Caco-2 (cell line): Measurements from ENCODE around the gene ZNF668. TPM values are rescaled to one million over a fixed set of nuclear protein-coding genes. Genes with fewer than 3 reads are reported as not detected.

ENCODE experiments used
- BruUV-seq: library from RNA; stranded (reverse); fragments of 400-500 nt; replicated peaks from 2 replicates; lab custom pipeline; 2021; lab: Mats Ljungman, UMichigan
- CTCF ChIA-PET: fragments of 300-600 bp; sonication (Branson Sonifier 250); formaldehyde crosslinking; loops from one replicate; lab custom pipeline; 2022; ENCODE audit warnings: antibody characterized with exemption; lab: Charles Lee
- POLR2A ChIA-PET: fragments of 300-600 bp; sonication (Branson Sonifier 250); formaldehyde crosslinking; loops from one replicate; lab custom pipeline; 2022; ENCODE audit warnings: antibody characterized with exemption; lab: Charles Lee
- DNase-seq, 2 experiments: peaks; one replicate each; pipeline versions ENCODE4 v3.0.0 to v3.0.0-alpha.2; 2020 to 2022
- H3K27me3 ChIP-seq: replicated peaks from 2 replicates; pipeline ENCODE4 v1.6.0; 2011; ENCODE audit warnings: low read length; ENCODE audit not compliant: control insufficient read depth, insufficient read depth
- H3K36me3 ChIP-seq: 2 replicates; pipeline ENCODE4 v1.5.1; 2011; ENCODE audit warnings: low read length; ENCODE audit not compliant: control insufficient read depth, insufficient read depth
- H3K4me1 ChIP-seq: fragments of 250-450 bp; sonication (Bioruptor Pico); 2 replicates; pipeline ENCODE4 v1.5.1; 2020; ENCODE audit warnings: mild to moderate bottlenecking
- H3K4me3 ChIP-seq: 2 replicates; pipeline ENCODE4 v1.5.1; 2011; ENCODE audit warnings: low read depth, mild to moderate bottlenecking, control low read depth, low read length
- H3K9me3 ChIP-seq: fragments of 250-450 bp; sonication (Bioruptor Pico); 2 replicates; pipeline ENCODE4 v1.5.1; 2020; ENCODE audit warnings: mild to moderate bottlenecking, moderate library complexity
- H3K27ac Mint-ChIP-seq: one replicate; pipeline ENCODE4 v1.8.0; 2022; ENCODE audit warnings: mixed read lengths; ENCODE audit not compliant: unreplicated experiment
- H3K27me3 Mint-ChIP-seq: one replicate; pipeline ENCODE4 v1.8.0; 2022; ENCODE audit warnings: mixed read lengths; ENCODE audit not compliant: insufficient read depth, unreplicated experiment
- H3K36me3 Mint-ChIP-seq: one replicate; pipeline ENCODE4 v1.8.0; 2022; ENCODE audit warnings: mild to moderate bottlenecking, mixed read lengths; ENCODE audit not compliant: insufficient read depth, unreplicated experiment
- H3K4me1 Mint-ChIP-seq: one replicate; pipeline ENCODE4 v1.8.0; 2022; ENCODE audit warnings: low read depth, mixed read lengths; ENCODE audit not compliant: unreplicated experiment
- H3K4me3 Mint-ChIP-seq: one replicate; pipeline ENCODE4 v1.8.0; 2022; ENCODE audit warnings: mild to moderate bottlenecking, moderate library complexity, mixed read lengths; ENCODE audit not compliant: unreplicated experiment
- H3K9me3 Mint-ChIP-seq: one replicate; pipeline ENCODE4 v1.8.0; 2022; ENCODE audit warnings: mixed read lengths; ENCODE audit not compliant: unreplicated experiment
- CTCF ChIP-seq, 2 experiments: fragments of 200-600 bp in 1 of 2; IDR thresholded peaks; 1 replicate in 1 of 2; 2 replicates in 1 of 2; pipeline versions ENCODE4 v1.5.1 to v1.8.0; 2011 to 2022; ENCODE audit warnings: antibody characterized with exemption in 1 of 2, control low read depth in 1 of 2, inconsistent platforms in 1 of 2, low read depth in 1 of 2, low read length in 1 of 2, mild to moderate bottlenecking in 1 of 2, moderate library complexity in 1 of 2; ENCODE audit not compliant: insufficient read depth in 1 of 2, severe bottlenecking in 1 of 2, unreplicated experiment in 1 of 2
- intact Hi-C: fragments of 100-400 bp; cut with micrococcal nuclease; formaldehyde crosslinking; loops from one replicate; pipeline ENCODE4 v1.10.0; 2022; ENCODE audit not compliant: unreplicated experiment
- total RNA-seq: library from RNA; stranded (reverse); gene quantifications from 2 replicates; pipeline ENCODE4 v1.2.3, GENCODE V29; 2022

The ZNF668 gene
- total RNA-seq, 1 experiment from 2014 or later: 8.7 TPM

- Mint-ChIP-seq H3K4me3 (no peak overlapping the region), H3K9me3 (no peaks in the 10 kb centered on the region), H3K36me3 (no peaks in the 10 kb centered on the region), H3K4me1 (peaks cover 10% of the 10 kb centered on the region), H3K27ac (no peak overlapping the region), H3K27me3 (no peaks in the 10 kb centered on the region)
- TF ChIP-seq CTCF (IDR thresholded peaks at IDR 0.05; ENCODE audit: insufficient read depth in 1 of 2, low read depth in 1 of 2, low read length in 1 of 2, severe bottlenecking in 1 of 2, unreplicated experiment in 1 of 2): no peak
- H3K27me3 ChIP-seq: no peaks in the 10 kb centered on the region
- no peaks in the 10 kb centered on the region for H3K9me3 ChIP-seq
- BruUV-seq: no TSS peak
- H3K36me3 ChIP-seq: no peaks in the 10 kb centered on the region
- H3K4me1 ChIP-seq: no peaks in the 10 kb centered on the region
- CTCF ChIA-PET: interaction anchor here (0.6 to 0.7 kb wide), 2 partner anchors 71 to 93 kb away, joined by 4 to 5 read pairs; no protein-coding TSS in a partner anchor
- DNase-seq: no peak
- no peak overlapping the region for H3K4me3 ChIP-seq
- intact Hi-C loops: no loop called here
- POLR2A ChIA-PET: no interaction called here
Measured at GRCh38 chr16:31055613-31056012, 18.4 kb downstream of the ZNF668 start.

GRCh38 chr16:31052114-31052513 is 21.9 kb downstream of the ZNF668 start:
- H3K9me3 ChIP-seq: no peaks in the 10 kb centered on the region
- ChIA-PET CTCF (no interaction called here), POLR2A (no interaction called here)
- no peaks in the 10 kb centered on the region for H3K36me3 ChIP-seq
- no peak overlapping the region for H3K4me3 ChIP-seq
- no peak for TF ChIP-seq CTCF (IDR thresholded peaks at IDR 0.05; ENCODE audit: insufficient read depth in 1 of 2, low read depth in 1 of 2, low read length in 1 of 2, severe bottlenecking in 1 of 2, unreplicated experiment in 1 of 2)
- no TSS peak for BruUV-seq
- H3K4me1 Mint-ChIP-seq: peaks cover 10% of the 10 kb centered on the region
- no peaks in the 10 kb centered on the region for H3K27me3 ChIP-seq
- no peaks in the 10 kb centered on the region for H3K9me3 Mint-ChIP-seq
- H3K36me3 Mint-ChIP-seq: no peaks in the 10 kb centered on the region
- peak in 1 of 2 experiments; percentile 7 for DNase-seq
- no peak overlapping the region for H3K4me3 Mint-ChIP-seq
- H3K27me3 Mint-ChIP-seq: no peaks in the 10 kb centered on the region
- no peak overlapping the region for H3K27ac Mint-ChIP-seq
- intact Hi-C loops: no loop called here
- no peaks in the 10 kb centered on the region for H3K4me1 ChIP-seq

GRCh38 chr16:31050280-31051030 is 23.6 kb downstream of the ZNF668 start:
- Mint-ChIP-seq H3K4me1 (peaks cover 10% of the 10 kb centered on the region), H3K9me3 (no peaks in the 10 kb centered on the region), H3K27ac (no peak overlapping the region), H3K36me3 (peaks cover 5% of the 10 kb centered on the region), H3K4me3 (no peak overlapping the region), H3K27me3 (no peaks in the 10 kb centered on the region)
- no peak for DNase-seq
- H3K36me3 ChIP-seq: no peaks in the 10 kb centered on the region
- ChIA-PET POLR2A (no interaction called here), CTCF (no interaction called here)
- intact Hi-C loops: no loop called here
- H3K9me3 ChIP-seq: no peaks in the 10 kb centered on the region
- H3K4me1 ChIP-seq: no peaks in the 10 kb centered on the region
- no peak for TF ChIP-seq CTCF (IDR thresholded peaks at IDR 0.05; ENCODE audit: insufficient read depth in 1 of 2, low read depth in 1 of 2, low read length in 1 of 2, severe bottlenecking in 1 of 2, unreplicated experiment in 1 of 2)
- H3K4me3 ChIP-seq: no peak overlapping the region
- no TSS peak for BruUV-seq
- H3K27me3 ChIP-seq: no peaks in the 10 kb centered on the region
